Measurements from ENCODE around the gene ANKRD66. TPM values are rescaled to one million over a fixed set of nuclear protein-coding genes. Genes with fewer than 3 reads are reported as not detected.

ANKRD66 gene
- total RNA-seq, 1 donor from 2014 or later = 0.31 TPM

- no peak for DNase-seq
Observed at GRCh38 chr6:46790355-46790874, 43.7 kb downstream of the ANKRD66 start.

- no peak for DNase-seq
Observed at GRCh38 chr6:46792635-46793034, 45.9 kb downstream of the ANKRD66 start.

- no peak for DNase-seq
Observed at GRCh38 chr6:46793138-46793537, 46.4 kb downstream of the ANKRD66 start, which contains the start of gene MEP1A. TSS of gene MEP1A (plus strand) at chr6:46793389. CDS start at chr6:46793399, 10 bp downstream.

GRCh38 chr6:46794068-46794467, 47.3 kb downstream of the ANKRD66 start:
- no peak for DNase-seq

- DNase-seq = no peak
Observed at GRCh38 chr6:46795816-46796215, 49.1 kb downstream of the ANKRD66 start.

GRCh38 chr6:46796848-46797580, 50.3 kb downstream of the ANKRD66 start:
- no peak for DNase-seq

- no peak for DNase-seq
Observed at GRCh38 chr6:46799657-46800056, 52.9 kb downstream of the ANKRD66 start.

- DNase-seq = no peak
Observed at GRCh38 chr6:46808806-46809205, 62.1 kb downstream of the ANKRD66 start.

Other genes with a start within 250 kb of the ANKRD66 start
- gene CYP39A1, start 94.1 kb upstream of the ANKRD66 start, total RNA-seq = 13.5 TPM
- gene SLC25A27, start 94.0 kb upstream of the ANKRD66 start, total RNA-seq = 20.1 TPM
- gene TDRD6, start 59.0 kb upstream of the ANKRD66 start, total RNA-seq = 1.4 TPM
- 0.82 TPM for gene PLA2G7, start 11.6 kb upstream of the ANKRD66 start, total RNA-seq
- not detected for gene MEP1A, start 46.5 kb downstream of the ANKRD66 start, total RNA-seq
- 39.9 TPM for gene ADGRF5, start 175.0 kb downstream of the ANKRD66 start, total RNA-seq